HG03571 (cell line): Measurements from ENCODE around the gene YAF2.
"Not testable (repeated sequence)": the region's sequence is repeated elsewhere in the genome, so short reads cannot be mapped to it uniquely, and the experiment has no call there.

Experiments
- ATAC-seq: cut with Tn5 transposase; IDR thresholded peaks from one replicate; pipeline ENCODE4 v1.9.1; 2021; ENCODE audit not compliant: unreplicated experiment

YAF2 gene

DNA sequence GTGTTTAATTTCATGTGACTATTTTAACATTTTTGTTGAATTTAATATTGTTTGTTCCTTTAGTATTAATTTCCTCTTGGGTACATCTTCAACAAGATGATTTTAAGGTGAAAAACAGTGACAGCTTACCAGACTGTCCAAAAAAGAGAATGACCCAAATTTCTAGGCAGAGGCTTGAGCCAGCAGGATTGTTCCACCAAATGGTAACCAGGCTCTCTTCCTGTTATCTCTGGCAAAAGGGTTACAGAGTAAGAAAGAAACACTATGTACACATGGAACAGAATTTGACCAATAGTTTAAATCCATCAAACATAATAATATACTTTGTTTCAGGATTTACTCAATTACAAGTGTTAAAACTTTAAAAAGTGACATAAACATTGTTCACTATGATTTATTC is 39.0 kb downstream of the YAF2 start:
- no peak for ATAC-seq

- ATAC-seq, result no peak
Observed at GRCh38 chr12:42196723-42197603, 41.1 kb downstream of the YAF2 start.

GRCh38 chr12:42192686-42193085 is 45.4 kb downstream of the YAF2 start:
- ATAC-seq, result no peak

GRCh38 chr12:42192258-42192657 is 45.8 kb downstream of the YAF2 start:
- no peak for ATAC-seq

- ATAC-seq, result no peak
Observed at GRCh38 chr12:42190376-42190775, 47.7 kb downstream of the YAF2 start.

GRCh38 chr12:42188275-42188674 is 49.8 kb downstream of the YAF2 start:
- not testable (repeated sequence) for ATAC-seq

GRCh38 chr12:42187799-42188198 is 50.2 kb downstream of the YAF2 start:
- ATAC-seq, result no peak

DNA sequence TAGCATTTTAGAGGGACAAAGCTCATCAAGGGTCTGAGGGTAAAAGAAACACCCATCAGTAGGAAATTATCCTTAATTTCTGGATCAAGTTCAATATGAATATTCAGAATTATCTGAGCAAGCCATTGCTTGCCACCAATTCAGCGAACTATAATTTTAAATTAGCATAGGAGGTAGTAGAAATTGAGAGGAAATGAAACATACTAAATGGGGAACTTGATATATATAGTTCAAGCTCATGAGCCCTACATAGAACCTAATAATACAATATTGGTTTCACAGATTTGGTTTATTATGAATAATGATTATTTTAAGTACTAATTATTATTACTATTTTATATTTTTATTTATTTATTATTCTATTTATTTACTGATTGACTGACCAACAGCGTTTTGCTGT is 51.3 kb downstream of the YAF2 start:
- ATAC-seq, result no peak

- ATAC-seq, result no peak
Observed at GRCh38 chr12:42182394-42182793, 55.7 kb downstream of the YAF2 start.

GRCh38 chr12:42180990-42181596 is 57.0 kb downstream of the YAF2 start:
- no peak for ATAC-seq

- ATAC-seq, result no peak
Observed at GRCh38 chr12:42178101-42178500, 59.9 kb downstream of the YAF2 start.

GRCh38 chr12:42174978-42175377 is 63.1 kb downstream of the YAF2 start:
- ATAC-seq, result no peak

GRCh38 chr12:42173961-42174521 is 64.0 kb downstream of the YAF2 start:
- no peak for ATAC-seq

DNA sequence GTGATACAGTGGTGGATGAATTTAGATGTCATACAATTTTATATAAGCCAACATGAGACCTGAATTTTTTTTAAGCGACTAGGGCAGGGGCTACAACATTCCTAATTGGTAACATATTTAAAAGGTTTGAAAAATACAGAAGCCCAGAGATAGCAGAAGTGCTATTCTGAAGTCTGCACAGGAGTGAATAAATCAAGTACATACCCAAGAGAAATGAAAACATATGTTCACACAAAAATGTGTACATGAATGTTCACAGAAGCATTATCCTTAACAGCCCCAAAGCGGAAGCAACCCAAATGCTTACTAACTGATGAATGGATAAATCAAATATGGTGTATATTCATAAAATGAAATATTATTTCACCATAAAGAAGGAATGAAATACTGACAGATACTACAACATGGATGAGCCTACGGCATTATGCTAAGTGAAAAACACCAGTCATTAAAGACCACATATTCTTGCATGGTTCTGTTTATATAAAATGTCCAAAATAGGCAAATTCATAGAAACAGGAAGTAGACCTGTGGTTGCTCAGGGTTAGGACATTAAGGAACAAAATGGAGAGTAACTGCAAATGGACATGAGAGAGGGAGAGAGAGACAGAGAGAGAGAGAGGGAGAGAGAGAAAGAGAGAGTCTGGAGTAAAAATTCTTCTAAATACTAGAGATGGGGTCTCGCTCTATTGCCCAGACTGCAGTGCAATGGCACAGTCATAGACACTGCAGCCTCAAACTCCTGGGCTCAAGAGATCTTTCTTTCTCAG is 65.4 kb downstream of the YAF2 start:
- ATAC-seq, result no peak

GRCh38 chr12:42167711-42168110 is 70.3 kb downstream of the YAF2 start:
- ATAC-seq, result no peak

DNA sequence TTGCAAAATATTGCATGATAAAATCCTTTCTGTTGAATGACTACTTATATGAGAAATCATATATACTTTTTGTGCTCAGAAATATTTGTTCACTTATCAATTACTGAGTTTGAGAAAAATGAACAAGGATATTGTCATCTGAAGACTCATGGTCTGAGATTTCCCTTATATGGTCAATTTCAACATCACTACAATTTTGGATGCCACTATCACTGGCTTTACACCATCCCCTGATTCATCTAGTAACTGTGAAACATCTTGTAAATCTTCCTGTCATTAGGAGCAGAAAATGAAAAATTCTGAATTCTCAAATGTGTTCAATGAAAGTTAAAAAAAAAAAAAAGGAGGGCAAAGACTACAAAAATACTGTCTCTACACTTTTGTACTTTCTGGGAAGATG is 71.5 kb downstream of the YAF2 start:
- no peak for ATAC-seq

DNA sequence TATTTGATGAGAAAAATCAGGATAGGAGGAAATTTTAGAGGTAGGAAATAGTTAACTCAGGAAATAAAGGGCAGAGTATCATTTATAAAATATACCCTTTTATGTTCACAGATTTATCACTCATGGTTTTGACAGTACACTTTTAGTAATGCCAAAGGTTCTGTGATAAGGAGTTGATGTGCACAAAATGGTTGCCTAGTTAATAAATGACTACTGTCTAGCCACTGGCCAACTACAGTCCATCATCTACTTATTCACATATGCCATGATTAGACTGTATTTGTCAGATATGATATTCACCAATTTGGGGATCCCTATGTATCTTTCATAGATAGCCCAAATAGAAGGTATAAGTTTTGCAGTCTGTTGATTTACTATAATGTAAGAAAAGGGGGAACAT is 74.1 kb downstream of the YAF2 start:
- ATAC-seq, result no peak

DNA sequence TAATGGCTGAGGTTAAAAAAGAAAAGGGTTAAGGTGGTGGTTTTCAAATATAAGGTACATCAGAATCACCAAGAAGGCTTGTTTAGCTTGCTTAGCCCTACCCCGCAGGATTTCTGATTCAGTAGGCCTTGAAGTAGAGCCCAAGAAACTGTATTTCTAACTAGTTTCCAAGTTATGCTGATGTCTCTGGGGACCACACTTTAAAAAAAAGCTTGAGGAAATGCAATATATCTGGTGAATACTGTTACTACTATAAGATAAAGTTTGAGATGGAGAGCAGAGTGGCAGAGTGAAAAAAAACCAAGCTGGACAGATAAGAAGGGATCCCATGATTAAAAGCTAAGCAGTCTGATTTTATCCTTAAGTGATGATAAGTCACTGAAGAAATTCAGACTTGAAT is 75.1 kb downstream of the YAF2 start:
- no peak for ATAC-seq

DNA sequence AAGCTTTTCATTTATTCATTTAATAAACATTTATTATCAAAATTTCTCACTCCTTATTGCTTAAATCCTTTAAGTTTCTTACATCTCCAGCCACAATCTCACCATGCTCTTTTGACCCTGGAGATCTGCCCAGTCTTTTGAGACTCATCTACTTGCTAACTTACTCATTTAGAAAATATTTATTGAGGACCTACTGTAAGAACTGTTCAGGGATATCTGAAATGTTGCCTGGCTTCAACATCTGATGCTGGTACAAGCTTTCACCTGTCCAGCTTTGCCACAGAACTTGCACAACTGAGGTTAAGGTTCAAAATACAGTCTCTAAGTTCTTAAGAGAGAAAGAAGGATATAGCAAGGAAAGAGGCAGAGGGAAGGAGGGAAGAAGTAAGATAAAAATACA is 75.9 kb downstream of the YAF2 start:
- no peak for ATAC-seq

- ATAC-seq, result no peak
Observed at GRCh38 chr12:42161529-42161928, 76.5 kb downstream of the YAF2 start.

GRCh38 chr12:42156232-42156631 is 81.8 kb downstream of the YAF2 start:
- no peak for ATAC-seq
